Endothelial cell of umbilical vein (primary cell): Measurements from ENCODE around the gene ARHGEF10L. TPM values are rescaled to one million over a fixed set of nuclear protein-coding genes. Genes with fewer than 3 reads are reported as not detected.

Source experiments
- BruUV-seq: library from RNA; stranded (reverse); fragments of 400-500 nt; replicated peaks from 2 replicates; lab custom pipeline; 2021; lab: Mats Ljungman, UMichigan
- CTCF ChIA-PET: fragments of 300-600, 350-600 bp; sonication (Branson Sonifier 250); formaldehyde crosslinking; loops from one replicate; lab custom pipeline; 2021; ENCODE audit warnings: antibody characterized with exemption, inconsistent platforms; lab: Charles Lee
- POLR2A ChIA-PET: fragments of 300-600, 350-600 bp; sonication (Branson Sonifier 250); formaldehyde crosslinking; loops from one replicate; lab custom pipeline; 2021; ENCODE audit warnings: antibody characterized with exemption, inconsistent platforms; lab: Charles Lee
- DNase-seq: peaks from one replicate; pipeline ENCODE4 v3.0.0-alpha.2; 2011; ENCODE audit warnings: low read depth, low spot score
- FAIRE-seq: peaks from 2 replicates; lab custom pipeline; 2011; peaks lifted over from hg19 to GRCh38; lab: Jason Lieb, UNC
- H2AFZ ChIP-seq: 2 replicates; pipeline ENCODE4 v1.6.0; 2012; ENCODE audit warnings: low read depth, low read length, control low read depth, inconsistent platforms
- H3K27ac ChIP-seq: 2 replicates; pipeline ENCODE4 v1.5.1; 2011; ENCODE audit warnings: low read depth, mild to moderate bottlenecking, control low read depth, low read length, moderate library complexity; ENCODE audit not compliant: insufficient read depth
- H3K27me3 ChIP-seq, 2 experiments: 2 replicates each; pipeline versions ENCODE4 v1.6.0 to v1.6.1; 2011; ENCODE audit warnings: low read length in 2 of 2, mixed read lengths in 1 of 2; ENCODE audit not compliant: control insufficient read depth in 2 of 2, insufficient read depth in 2 of 2
- H3K36me3 ChIP-seq, 2 experiments: 2 replicates in 1 of 2; 3 replicates in 1 of 2; pipeline ENCODE4 v1.5.1; 2011; ENCODE audit warnings: low read length in 2 of 2, mild to moderate bottlenecking in 1 of 2, moderate library complexity in 1 of 2; ENCODE audit not compliant: control insufficient read depth in 2 of 2, insufficient read depth in 2 of 2; ENCODE audit errors: extremely low read depth in 1 of 2
- H3K4me1 ChIP-seq: 3 replicates; pipeline ENCODE4 v1.5.1; 2011; ENCODE audit warnings: mild to moderate bottlenecking, low read length; ENCODE audit not compliant: control insufficient read depth, insufficient read depth; ENCODE audit errors: extremely low read depth
- H3K4me2 ChIP-seq: 2 replicates; pipeline ENCODE4 v1.6.1; 2011; ENCODE audit warnings: low read length, control low read depth, mixed read lengths; ENCODE audit not compliant: insufficient read depth
- H3K4me3 ChIP-seq, 3 experiments: fragments of 200-600 bp in 1 of 3; sonication (generic), shearing (Covaris generic) in 1 of 3; replicated peaks in 1 of 3; 2 replicates each; pipeline ENCODE4 v1.5.1; 2011 to 2016; ENCODE audit warnings: control low read depth in 3 of 3, low read length in 3 of 3, mild to moderate bottlenecking in 2 of 3, inconsistent platforms in 1 of 3, low read depth in 1 of 3, moderate library complexity in 1 of 3; ENCODE audit not compliant: insufficient read depth in 1 of 3
- H3K79me2 ChIP-seq: 2 replicates; pipeline ENCODE4 v1.6.0; 2012; ENCODE audit warnings: low read length, inconsistent platforms; ENCODE audit not compliant: control insufficient read depth, insufficient read depth
- H3K9ac ChIP-seq: replicated peaks from 2 replicates; pipeline ENCODE3; 2011; ENCODE audit warnings: low read length, control low read depth; ENCODE audit not compliant: insufficient read depth; ENCODE audit errors: extremely low read depth
- H3K9me1 ChIP-seq: replicated peaks from 3 replicates; pipeline ENCODE4 v1.6.0; 2011; ENCODE audit warnings: mild to moderate bottlenecking, low read length; ENCODE audit not compliant: control insufficient read depth, insufficient read depth; ENCODE audit errors: extremely low read depth
- H3K9me3 ChIP-seq: replicated peaks from 2 replicates; pipeline ENCODE4 v1.5.1; 2012; ENCODE audit warnings: low read length, inconsistent platforms; ENCODE audit not compliant: control insufficient read depth, insufficient read depth
- H4K20me1 ChIP-seq: replicated peaks from 2 replicates; pipeline ENCODE3; 2011; ENCODE audit warnings: mild to moderate bottlenecking, low read length; ENCODE audit not compliant: control insufficient read depth, insufficient read depth; ENCODE audit errors: extremely low read depth
- CTCF ChIP-seq, 2 donors: IDR thresholded peaks; 1 replicate in 1 of 2; 2 replicates in 1 of 2; pipeline ENCODE4 v1.5.1; 2011; ENCODE audit warnings: low read length in 2 of 2, mild to moderate bottlenecking in 2 of 2, moderate library complexity in 2 of 2, control low read depth in 1 of 2, inconsistent platforms in 1 of 2, low read depth in 1 of 2; ENCODE audit not compliant: insufficient read depth in 1 of 2; ENCODE audit errors: extremely low read depth in 1 of 2
- EZH2 ChIP-seq: IDR thresholded peaks from 2 replicates; pipeline ENCODE4 v1.6.1; 2012; ENCODE audit warnings: borderline replicate concordance, low read depth, mild to moderate bottlenecking, moderate library complexity, low read length, inconsistent platforms; ENCODE audit not compliant: severe bottlenecking
- FOS ChIP-seq: IDR thresholded peaks from 2 replicates; pipeline ENCODE4 v1.6.1; 2011; ENCODE audit warnings: mild to moderate bottlenecking, low read length, moderate library complexity, borderline replicate concordance; ENCODE audit not compliant: insufficient read depth
- GATA2 ChIP-seq: IDR thresholded peaks from 2 replicates; pipeline ENCODE4 v1.7.0; 2011; ENCODE audit warnings: low read depth, mild to moderate bottlenecking, moderate library complexity, mixed read lengths, low read length; ENCODE audit not compliant: insufficient read length, insufficient read depth
- JUN ChIP-seq: IDR thresholded peaks from 2 replicates; pipeline ENCODE4 v1.6.1; 2011; ENCODE audit warnings: borderline replicate concordance, low read depth; ENCODE audit not compliant: insufficient read length, insufficient read depth
- MAX ChIP-seq: IDR thresholded peaks from 2 replicates; pipeline ENCODE4 v1.6.1; 2011; ENCODE audit not compliant: insufficient read depth, insufficient read length
- MYC ChIP-seq: IDR thresholded peaks from one replicate; pipeline ENCODE4 v1.6.1; 2011; ENCODE audit warnings: mild to moderate bottlenecking, low read depth, low read length
- POLR2A ChIP-seq: IDR thresholded peaks from 2 replicates; pipeline ENCODE4 v1.6.1; 2012; ENCODE audit warnings: low read depth, mild to moderate bottlenecking, control low read depth, low read length
- POLR2AphosphoS5 ChIP-seq: IDR thresholded peaks from 2 replicates; pipeline ENCODE4 v1.6.1; 2012; ENCODE audit warnings: low read depth, mild to moderate bottlenecking, control low read depth, low read length, moderate library complexity; ENCODE audit not compliant: insufficient read depth
- dilution Hi-C: fragments of 300-500 bp; cut with MboI; formaldehyde crosslinking; loops from one replicate; pipeline ENCODE4 v1.15.0; 2019; ENCODE audit warnings: low sequenced_read_pairs; ENCODE audit not compliant: extremely low pct_ligation_motif_present
- intact Hi-C: fragments of 100-400 bp; cut with micrococcal nuclease; formaldehyde crosslinking; loops from one replicate; pipeline ENCODE4 v1.10.0; 2022
- polyA plus RNA-seq, 4 experiments: library from polyadenylated mRNA; depleted of rRNA in 3 of 4; stranded (reverse) in 3 of 4; unstranded in 1 of 4; fragments of >200 nt; gene quantifications; 2 replicates each; pipeline versions ENCODE4 v1.2.1 to v1.2.3, GENCODE V29; 2011 to 2012; ENCODE audit warnings: missing spikeins in 1 of 4
- total RNA-seq: library from RNA; stranded (reverse); gene quantifications from 2 replicates; pipeline ENCODE4 v1.2.3, GENCODE V29; 2021

Gene ARHGEF10L
- total and polyA plus RNA-seq, 2 donors (not counting 3 experiments of a cell fraction or from before 2014, with no cell fraction given): 1.9 to 5.2 TPM

- Histone ChIP-seq H3K79me2 (no peaks in the 10 kb centered on the region), H3K27ac (no peak overlapping the region), H3K4me1 (no peaks in the 10 kb centered on the region), H3K9ac (no peak overlapping the region), H3K4me3 (no peak overlapping the region), H3K9me1 (no peaks in the 10 kb centered on the region), H3K9me3 (no peaks in the 10 kb centered on the region), H4K20me1 (no peaks in the 10 kb centered on the region), H3K27me3 (no peaks in the 10 kb centered on the region), H2AFZ (no peak overlapping the region), H3K36me3 (no peaks in the 10 kb centered on the region), H3K4me2 (no peak overlapping the region)
- FAIRE-seq (no peak), DNase-seq (no peak)
- ChIA-PET CTCF (interaction anchor here (1.2 kb wide), 1 partner anchor 97 kb away, joined by 7 read pairs; no protein-coding TSS in a partner anchor), POLR2A (no interaction called here)
- intact Hi-C loops: no loop called here
- no peak for TF ChIP-seq POLR2AphosphoS5
- no peak for TF ChIP-seq EZH2
- no peak for TF ChIP-seq JUN
- no peak for TF ChIP-seq MYC
- TF ChIP-seq POLR2A: no peak
- TF ChIP-seq GATA2: no peak
- TF ChIP-seq FOS: no peak
- no peak for TF ChIP-seq CTCF (IDR thresholded peaks at IDR 0.05; ENCODE audit: extremely low read depth in 1 of 2, insufficient read depth in 1 of 2, low read depth in 1 of 2, low read length in 2 of 2)
- TF ChIP-seq MAX: no peak
- BruUV-seq: no TSS peak
- dilution Hi-C loops: no loop called here
Measured at GRCh38 chr1:17599291-17599953, 59.9 kb downstream of the ARHGEF10L start.
